Measurements from ENCODE around the gene EVI5. TPM values are rescaled to one million over a fixed set of nuclear protein-coding genes. Genes with fewer than 3 reads are reported as not detected.

EVI5 gene
- total RNA-seq, 4 donors from 2014 or later, result 39.5 to 49.7 (median 48.6) TPM

DNA sequence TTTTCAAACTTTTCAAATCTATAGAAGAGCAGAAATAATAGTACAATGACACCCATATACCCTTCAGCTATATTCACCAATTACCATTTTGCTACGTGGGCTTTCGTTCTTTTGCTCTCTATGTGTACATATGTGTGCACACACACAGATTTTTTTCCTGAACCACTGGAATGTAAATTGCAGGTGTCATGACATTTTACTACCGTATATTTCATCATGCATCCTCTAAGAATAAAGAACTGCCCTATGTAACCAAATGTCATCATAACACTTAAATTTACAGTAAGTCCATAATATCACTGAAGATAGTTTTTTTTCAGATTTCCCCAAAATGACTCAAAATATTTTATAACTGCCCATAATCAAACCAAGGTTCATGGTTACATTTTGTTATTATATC, 209.8 kb downstream of the EVI5 start:
- H3K4me3 ChIP-seq, result no peak overlapping the region
- ATAC-seq, result no peak
- H3K9me3 ChIP-seq, result no peaks in the 10 kb centered on the region
- H3K36me3 ChIP-seq, result no peaks in the 10 kb centered on the region
- no peaks in the 10 kb centered on the region for H3K27me3 ChIP-seq
- H3K27ac ChIP-seq, result no peak overlapping the region
- H3K4me1 ChIP-seq, result peaks cover 0 to 10% (median 0%) of the 10 kb centered on the region in 3 donors
- TF ChIP-seq POLR2AphosphoS5 (IDR thresholded peaks at IDR 0.05) (no peak), POLR2A (IDR thresholded peaks at IDR 0.05) (no peak)
- TF ChIP-seq, protein P1, sequence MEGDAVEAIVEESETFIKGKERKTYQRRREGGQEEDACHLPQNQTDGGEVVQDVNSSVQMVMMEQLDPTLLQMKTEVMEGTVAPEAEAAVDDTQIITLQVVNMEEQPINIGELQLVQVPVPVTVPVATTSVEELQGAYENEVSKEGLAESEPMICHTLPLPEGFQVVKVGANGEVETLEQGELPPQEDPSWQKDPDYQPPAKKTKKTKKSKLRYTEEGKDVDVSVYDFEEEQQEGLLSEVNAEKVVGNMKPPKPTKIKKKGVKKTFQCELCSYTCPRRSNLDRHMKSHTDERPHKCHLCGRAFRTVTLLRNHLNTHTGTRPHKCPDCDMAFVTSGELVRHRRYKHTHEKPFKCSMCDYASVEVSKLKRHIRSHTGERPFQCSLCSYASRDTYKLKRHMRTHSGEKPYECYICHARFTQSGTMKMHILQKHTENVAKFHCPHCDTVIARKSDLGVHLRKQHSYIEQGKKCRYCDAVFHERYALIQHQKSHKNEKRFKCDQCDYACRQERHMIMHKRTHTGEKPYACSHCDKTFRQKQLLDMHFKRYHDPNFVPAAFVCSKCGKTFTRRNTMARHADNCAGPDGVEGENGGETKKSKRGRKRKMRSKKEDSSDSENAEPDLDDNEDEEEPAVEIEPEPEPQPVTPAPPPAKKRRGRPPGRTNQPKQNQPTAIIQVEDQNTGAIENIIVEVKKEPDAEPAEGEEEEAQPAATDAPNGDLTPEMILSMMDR (IDR thresholded peaks at IDR 0.05), result no peak
- WGBS, 2 donors (ENCODE audit: low coverage in 1 of 2), result 75 to 96% methylated on average over 1 to 3 of the region's 3 CpGs

DNA sequence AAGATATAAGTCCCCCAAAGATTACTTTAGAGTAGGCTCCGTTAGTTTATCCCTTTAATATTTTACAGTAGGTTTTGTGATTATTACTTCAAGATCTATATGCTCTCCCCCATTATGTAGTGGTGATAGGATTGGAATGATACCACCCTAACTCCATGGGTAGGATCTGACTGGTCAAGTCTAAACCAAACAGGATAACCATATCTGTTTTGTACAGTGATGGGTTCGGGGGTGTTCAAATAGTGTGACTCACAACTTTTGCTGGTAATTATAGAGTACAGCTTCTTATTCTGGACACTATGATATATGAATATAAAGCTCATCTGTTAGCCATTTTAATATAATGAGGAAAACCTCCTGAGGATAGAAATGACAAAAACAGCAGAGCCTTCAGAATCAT, 212.4 kb downstream of the EVI5 start:
- no peak for ATAC-seq
- Histone ChIP-seq H3K9me3 (no peaks in the 10 kb centered on the region), H3K4me3 (no peak overlapping the region), H3K27me3 (no peaks in the 10 kb centered on the region), H3K4me1 (peaks cover 0 to 7% (median 0%) of the 10 kb centered on the region in 3 donors), H3K27ac (no peak overlapping the region), H3K36me3 (no peaks in the 10 kb centered on the region)
- no peak for TF ChIP-seq POLR2A (IDR thresholded peaks at IDR 0.05)
- no peak for TF ChIP-seq POLR2AphosphoS5 (IDR thresholded peaks at IDR 0.05)
- no peak for TF ChIP-seq EP300 (IDR thresholded peaks at IDR 0.05)
- TF ChIP-seq, protein P1 (IDR thresholded peaks at IDR 0.05), result no peak
- 50% methylated on average over 2 of the region's 2 CpGs for WGBS, 2 donors (ENCODE audit: low coverage in 1 of 2)

DNA sequence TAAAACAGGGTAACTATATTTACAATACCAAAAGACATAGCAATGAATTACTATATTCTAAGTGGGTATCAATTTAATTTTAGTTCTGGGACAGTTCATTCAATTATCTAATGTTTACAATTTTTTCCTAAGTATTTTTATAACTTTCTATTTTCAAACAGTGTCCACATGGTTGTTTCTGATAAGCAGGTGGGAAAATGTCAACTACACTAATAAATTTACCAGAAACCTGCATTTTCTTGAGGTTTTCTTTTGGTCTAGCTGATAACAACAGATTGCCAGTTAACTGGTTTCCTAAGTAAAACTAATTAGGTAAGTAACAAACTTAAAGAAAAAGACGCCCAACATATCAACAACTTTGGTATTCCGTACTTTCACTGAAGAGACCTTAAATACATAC, 213.3 kb downstream of the EVI5 start:
- TF ChIP-seq POLR2AphosphoS5 (IDR thresholded peaks at IDR 0.05), result no peak
- no peak for TF ChIP-seq EP300 (IDR thresholded peaks at IDR 0.05)
- no peak for TF ChIP-seq POLR2A (IDR thresholded peaks at IDR 0.05)
- TF ChIP-seq, protein P1 (IDR thresholded peaks at IDR 0.05), result no peak
- WGBS, 2 donors (ENCODE audit: low coverage in 1 of 2), result 97 to 100% methylated on average over 2 of the region's 2 CpGs
- Histone ChIP-seq H3K9me3 (no peaks in the 10 kb centered on the region), H3K36me3 (no peaks in the 10 kb centered on the region), H3K4me3 (no peak overlapping the region), H3K27ac (no peak overlapping the region), H3K4me1 (no peaks in the 10 kb centered on the region), H3K27me3 (no peaks in the 10 kb centered on the region)
- ATAC-seq, result no peak

GRCh38 chr1:92567211-92567868, 217.6 kb downstream of the EVI5 start:
- no peaks in the 10 kb centered on the region for H3K27me3 ChIP-seq
- 81 to 100% methylated on average over 1 of the region's 1 CpG for WGBS, 2 donors (ENCODE audit: low coverage in 1 of 2)
- no peak for ATAC-seq
- no peak overlapping the region for H3K4me3 ChIP-seq
- H3K36me3 ChIP-seq, result no peaks in the 10 kb centered on the region
- H3K27ac ChIP-seq, result no peak overlapping the region
- H3K4me1 ChIP-seq, result no peaks in the 10 kb centered on the region
- TF ChIP-seq POLR2A (IDR thresholded peaks at IDR 0.05), result no peak
- TF ChIP-seq POLR2AphosphoS5 (IDR thresholded peaks at IDR 0.05), result no peak
- no peak for TF ChIP-seq EP300 (IDR thresholded peaks at IDR 0.05)
- no peaks in the 10 kb centered on the region for H3K9me3 ChIP-seq

DNA sequence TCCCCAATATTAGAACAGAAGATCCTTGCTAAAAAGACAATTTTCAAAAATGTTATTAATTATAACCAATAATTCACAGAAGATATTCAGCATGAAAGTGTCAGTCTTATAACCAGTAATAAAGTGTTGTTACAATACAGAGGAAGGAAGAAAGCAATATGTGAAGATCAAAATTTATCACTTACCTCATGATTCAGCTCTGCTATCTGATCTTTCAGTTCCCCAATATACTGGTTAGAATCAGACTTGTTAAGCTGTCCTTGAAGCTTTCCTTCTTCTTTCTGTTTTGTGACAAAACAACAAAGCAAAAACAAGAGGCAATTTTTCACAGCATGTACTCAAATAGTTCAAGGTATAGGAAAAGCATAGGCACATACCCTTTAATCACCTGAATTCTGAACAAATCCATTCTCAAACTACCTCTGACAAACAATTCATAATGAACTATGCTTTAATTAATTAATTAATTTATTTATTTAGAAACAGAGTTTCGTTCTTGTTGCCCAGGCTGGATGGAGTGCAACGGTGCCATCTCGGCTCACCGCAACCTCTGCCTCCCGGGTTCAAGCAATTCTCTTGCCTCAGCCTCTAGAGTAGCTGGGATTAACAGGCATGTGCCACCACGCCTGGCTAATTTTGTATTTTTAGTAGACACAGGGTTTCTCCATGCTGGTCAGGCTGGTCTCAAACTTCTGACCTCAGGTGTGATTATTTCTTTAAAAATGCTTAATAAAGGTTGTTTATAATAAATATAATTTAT, 221.3 kb downstream of the EVI5 start:
- H3K9me3 ChIP-seq, result no peaks in the 10 kb centered on the region
- no peak overlapping the region for H3K27ac ChIP-seq
- ATAC-seq, result no peak
- H3K4me1 ChIP-seq, result no peaks in the 10 kb centered on the region
- H3K27me3 ChIP-seq, result no peaks in the 10 kb centered on the region
- TF ChIP-seq POLR2A (IDR thresholded peaks at IDR 0.05) (no peak), EP300 (IDR thresholded peaks at IDR 0.05) (no peak)
- TF ChIP-seq, protein P1 (IDR thresholded peaks at IDR 0.05), result no peak
- H3K4me3 ChIP-seq, result no peak overlapping the region
- 97 to 100% methylated on average over 2 to 6 of the region's 6 CpGs for WGBS, 2 donors (ENCODE audit: low coverage in 1 of 2)
- H3K36me3 ChIP-seq, result no peaks in the 10 kb centered on the region

Measured in gastroesophageal sphincter (tissue), 4 donors.